Memory B cell (primary cell): ENCODE results near the gene THADA.

Source experiments
- ATAC-seq: fragments of 150-1000 bp; cut with Tn5 transposase; 2 replicates; pipeline ENCODE4 v1.10.0; 2021; ENCODE audit warnings: low read depth, mild to moderate bottlenecking, moderate library complexity
- DNase-seq, 2 donors: peaks; one replicate each; pipeline ENCODE4 v3.0.0; 2022; ENCODE audit warnings: low spot score in 2 of 2
- H3K27ac Mint-ChIP-seq: one replicate; pipeline ENCODE4 v1.8.0; 2022; ENCODE audit warnings: mild to moderate bottlenecking, moderate library complexity, mixed read lengths
- H3K27me3 Mint-ChIP-seq: one replicate; pipeline ENCODE4 v1.8.0; 2022; ENCODE audit warnings: mixed read lengths
- H3K36me3 Mint-ChIP-seq: one replicate; pipeline ENCODE4 v1.8.0; 2022; ENCODE audit warnings: mild to moderate bottlenecking, mixed read lengths
- H3K4me1 Mint-ChIP-seq: one replicate; pipeline ENCODE4 v1.8.0; 2022; ENCODE audit warnings: mixed read lengths
- H3K4me3 Mint-ChIP-seq: one replicate; pipeline ENCODE4 v1.8.0; 2022; ENCODE audit warnings: mild to moderate bottlenecking, moderate library complexity, mixed read lengths
- H3K9me3 Mint-ChIP-seq: one replicate; pipeline ENCODE4 v1.8.0; 2022; ENCODE audit warnings: mixed read lengths

The THADA gene

GRCh38 chr2:43269074-43269572, 326.7 kb downstream of the THADA start:
- Mint-ChIP-seq H3K4me1 (no peaks in the 10 kb centered on the region), H3K27me3 (no peaks in the 10 kb centered on the region), H3K4me3 (no peak overlapping the region), H3K36me3 (peaks cover 34% of the 10 kb centered on the region), H3K9me3 (no peaks in the 10 kb centered on the region), H3K27ac (peak overlapping the region; percentile 83)
- DNase-seq (no peak), ATAC-seq (no peak)

GRCh38 chr2:43268066-43268953, 327.5 kb downstream of the THADA start:
- H3K9me3 Mint-ChIP-seq: no peaks in the 10 kb centered on the region
- peak overlapping the region; percentile 83 for H3K27ac Mint-ChIP-seq
- no peak overlapping the region for H3K4me3 Mint-ChIP-seq
- ATAC-seq: no peak
- H3K27me3 Mint-ChIP-seq: no peaks in the 10 kb centered on the region
- no peaks in the 10 kb centered on the region for H3K4me1 Mint-ChIP-seq
- DNase-seq: no peak
- peaks cover 38% of the 10 kb centered on the region for H3K36me3 Mint-ChIP-seq

DNA sequence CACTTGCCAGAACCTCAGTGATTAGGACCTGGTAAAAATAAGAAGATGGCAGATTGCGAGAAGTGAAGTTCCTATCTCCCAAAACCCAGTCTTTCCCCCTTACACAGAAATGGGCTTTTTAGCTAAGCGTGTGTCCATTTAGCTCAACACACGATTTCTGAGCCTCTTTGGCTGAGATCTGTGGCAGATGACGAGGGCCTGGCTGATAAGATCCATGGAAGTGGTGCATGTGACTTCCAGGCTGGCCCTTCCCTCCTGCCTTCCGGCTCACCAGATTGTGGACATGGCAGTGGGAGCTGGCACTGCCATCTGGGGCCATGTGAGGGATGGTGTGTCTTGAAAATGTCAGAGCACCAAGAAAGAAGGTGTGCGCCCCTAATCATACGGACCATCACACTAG, 328.5 kb downstream of the THADA start:
- no peaks in the 10 kb centered on the region for H3K4me1 Mint-ChIP-seq
- H3K9me3 Mint-ChIP-seq: no peaks in the 10 kb centered on the region
- ATAC-seq: no peak
- H3K27me3 Mint-ChIP-seq: no peaks in the 10 kb centered on the region
- no peak overlapping the region for H3K4me3 Mint-ChIP-seq
- H3K27ac Mint-ChIP-seq: no peak overlapping the region
- H3K36me3 Mint-ChIP-seq: peaks cover 39% of the 10 kb centered on the region
- no peak for DNase-seq

GRCh38 chr2:43266711-43267111, 329.1 kb downstream of the THADA start:
- Mint-ChIP-seq H3K27ac (peak overlapping the region; percentile 53), H3K36me3 (peaks cover 42% of the 10 kb centered on the region), H3K9me3 (no peaks in the 10 kb centered on the region), H3K27me3 (no peaks in the 10 kb centered on the region), H3K4me1 (no peaks in the 10 kb centered on the region), H3K4me3 (no peak overlapping the region)
- ATAC-seq (no peak), DNase-seq (no peak)

DNA sequence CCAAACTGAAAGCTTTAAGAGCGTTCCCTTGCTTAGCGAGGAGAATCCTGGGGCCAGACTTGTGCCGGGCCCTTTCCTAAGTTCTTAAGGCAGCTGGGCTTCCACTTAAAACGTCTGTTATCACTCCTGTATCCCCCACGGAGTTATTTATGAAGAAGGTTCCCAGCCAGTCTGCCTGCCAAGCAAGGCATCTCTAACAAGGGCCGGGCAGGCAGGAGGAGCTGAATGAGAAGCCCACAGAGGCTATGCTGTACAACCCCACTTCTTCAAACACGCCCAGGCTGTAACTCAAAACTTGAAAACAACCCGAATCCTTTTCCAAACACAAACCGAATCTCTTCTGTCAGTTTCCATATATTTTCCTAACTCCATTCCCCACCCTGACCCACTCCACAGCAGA, 330.4 kb downstream of the THADA start:
- no peaks in the 10 kb centered on the region for H3K27me3 Mint-ChIP-seq
- no peak for DNase-seq
- no peak overlapping the region for H3K4me3 Mint-ChIP-seq
- H3K27ac Mint-ChIP-seq: no peak overlapping the region
- no peaks in the 10 kb centered on the region for H3K9me3 Mint-ChIP-seq
- no peaks in the 10 kb centered on the region for H3K4me1 Mint-ChIP-seq
- ATAC-seq: no peak
- peaks cover 39% of the 10 kb centered on the region for H3K36me3 Mint-ChIP-seq

- DNase-seq (no peak), ATAC-seq (no peak)
- H3K4me3 Mint-ChIP-seq: no peak overlapping the region
- no peaks in the 10 kb centered on the region for H3K27me3 Mint-ChIP-seq
- no peaks in the 10 kb centered on the region for H3K4me1 Mint-ChIP-seq
- no peaks in the 10 kb centered on the region for H3K9me3 Mint-ChIP-seq
- no peak overlapping the region for H3K27ac Mint-ChIP-seq
- H3K36me3 Mint-ChIP-seq: peaks cover 38% of the 10 kb centered on the region
These were observed 330.8 kb downstream of the THADA start for GRCh38 chr2:43265001-43265400.

DNA sequence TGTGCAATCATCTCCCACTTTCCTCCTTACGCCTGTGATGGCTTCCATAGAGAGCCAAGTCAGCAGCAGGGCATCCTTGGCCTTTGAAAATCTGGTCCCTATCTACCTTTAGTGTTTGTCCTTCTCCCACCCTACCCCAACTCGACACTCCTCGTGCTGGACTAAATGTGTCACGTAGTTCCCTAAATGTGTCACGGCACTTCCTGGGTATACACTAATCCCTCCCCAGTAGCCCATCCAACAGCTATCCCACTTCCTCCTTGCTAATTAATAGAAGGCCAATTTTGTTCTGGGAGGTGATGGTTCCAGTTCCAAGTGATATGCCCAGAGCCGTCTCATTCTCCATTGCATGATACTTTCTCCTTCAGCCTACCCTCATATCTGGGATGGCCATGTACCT, 332.9 kb downstream of the THADA start:
- DNase-seq: no peak
- Mint-ChIP-seq H3K4me1 (no peaks in the 10 kb centered on the region), H3K27ac (peak overlapping the region; percentile 24), H3K27me3 (no peaks in the 10 kb centered on the region), H3K36me3 (peaks cover 28% of the 10 kb centered on the region), H3K9me3 (no peaks in the 10 kb centered on the region), H3K4me3 (no peak overlapping the region)
- no peak for ATAC-seq

DNA sequence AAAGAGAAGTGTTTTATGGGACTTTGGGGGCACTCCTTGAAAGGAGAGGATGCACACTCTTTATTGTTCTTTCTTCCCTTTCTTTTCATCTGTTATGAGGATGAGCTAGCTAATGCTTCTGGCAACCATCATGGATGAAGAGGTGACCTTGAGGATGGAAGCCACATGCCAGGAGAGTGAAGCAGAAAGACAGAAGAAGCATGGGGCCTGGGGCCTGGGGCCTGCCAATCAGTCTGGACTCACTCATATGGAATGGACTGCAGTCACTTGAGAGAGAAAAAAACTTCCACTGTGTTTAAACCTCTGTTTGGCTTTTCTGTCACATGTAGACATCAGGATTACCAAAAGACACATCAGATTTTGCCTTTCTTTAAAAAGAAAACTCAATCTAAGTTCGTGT, 333.6 kb downstream of the THADA start:
- H3K4me1 Mint-ChIP-seq: no peaks in the 10 kb centered on the region
- no peak for DNase-seq
- H3K9me3 Mint-ChIP-seq: no peaks in the 10 kb centered on the region
- no peak overlapping the region for H3K4me3 Mint-ChIP-seq
- peaks cover 32% of the 10 kb centered on the region for H3K36me3 Mint-ChIP-seq
- H3K27ac Mint-ChIP-seq: no peak overlapping the region
- no peak for ATAC-seq
- no peaks in the 10 kb centered on the region for H3K27me3 Mint-ChIP-seq

DNA sequence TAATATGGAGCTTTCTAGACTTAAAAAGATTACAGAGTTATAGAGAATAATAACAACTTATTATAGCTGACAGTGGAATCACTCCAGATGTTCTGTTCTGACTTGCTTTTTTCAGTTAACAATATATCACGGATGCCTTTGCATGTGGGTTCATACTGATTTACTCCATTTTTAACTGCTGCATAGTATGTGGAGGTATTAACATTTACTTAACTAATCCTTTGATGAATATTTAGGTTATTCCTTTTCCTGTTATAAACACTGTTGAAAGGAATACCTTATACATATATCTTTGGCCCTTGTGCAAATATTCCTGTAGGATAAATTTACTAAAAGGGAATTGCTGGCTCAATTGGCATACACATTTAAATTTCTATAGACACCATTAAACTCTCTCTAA, 336.3 kb downstream of the THADA start:
- Mint-ChIP-seq H3K4me1 (no peaks in the 10 kb centered on the region), H3K36me3 (peaks cover 21% of the 10 kb centered on the region), H3K9me3 (no peaks in the 10 kb centered on the region), H3K4me3 (no peak overlapping the region), H3K27ac (no peak overlapping the region), H3K27me3 (no peaks in the 10 kb centered on the region)
- DNase-seq (no peak), ATAC-seq (no peak)

DNA sequence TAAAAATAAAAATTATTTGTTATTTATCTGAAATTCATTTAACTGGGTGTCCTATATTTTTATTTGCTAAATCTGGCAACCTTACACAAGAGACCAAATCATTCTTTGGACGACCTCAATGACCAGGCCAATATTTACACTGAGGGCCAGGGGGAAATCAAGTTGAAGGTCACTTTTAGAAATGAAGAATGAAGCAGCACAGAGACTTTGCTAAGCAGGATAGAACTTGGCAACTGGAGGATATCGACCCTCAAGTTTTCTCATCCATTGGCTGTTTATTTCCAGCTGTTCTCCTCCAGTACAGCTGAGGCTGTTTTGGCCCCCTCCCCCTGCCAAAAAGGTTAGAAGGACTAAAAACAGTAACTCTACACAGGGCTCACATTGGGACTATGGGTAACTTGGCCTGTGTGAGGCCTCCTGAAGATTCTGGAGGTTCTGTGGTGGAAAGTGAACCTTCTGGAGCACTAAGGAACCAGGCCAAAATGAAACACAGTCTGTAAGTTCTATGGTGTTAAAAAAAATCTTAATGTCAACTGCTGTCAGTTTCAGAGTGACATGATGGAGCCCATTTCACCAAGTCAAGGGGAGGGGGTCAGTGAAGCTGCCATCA, 337.2 kb downstream of the THADA start:
- Mint-ChIP-seq H3K4me3 (no peak overlapping the region), H3K27me3 (no peaks in the 10 kb centered on the region), H3K9me3 (no peaks in the 10 kb centered on the region), H3K4me1 (no peaks in the 10 kb centered on the region), H3K27ac (no peak overlapping the region), H3K36me3 (peaks cover 20% of the 10 kb centered on the region)
- no peak for ATAC-seq
- no peak for DNase-seq

GRCh38 chr2:43255296-43255910, 340.4 kb downstream of the THADA start:
- ATAC-seq (no peak), DNase-seq (no peak)
- H3K27me3 Mint-ChIP-seq: no peaks in the 10 kb centered on the region
- no peaks in the 10 kb centered on the region for H3K4me1 Mint-ChIP-seq
- H3K4me3 Mint-ChIP-seq: no peak overlapping the region
- H3K9me3 Mint-ChIP-seq: no peaks in the 10 kb centered on the region
- H3K36me3 Mint-ChIP-seq: peaks cover 10% of the 10 kb centered on the region
- H3K27ac Mint-ChIP-seq: no peak overlapping the region

- no peaks in the 10 kb centered on the region for H3K27me3 Mint-ChIP-seq
- no peak overlapping the region for H3K27ac Mint-ChIP-seq
- H3K9me3 Mint-ChIP-seq: no peaks in the 10 kb centered on the region
- no peaks in the 10 kb centered on the region for H3K4me1 Mint-ChIP-seq
- ATAC-seq: no peak
- no peak for DNase-seq
- H3K4me3 Mint-ChIP-seq: no peak overlapping the region
- peaks cover 10% of the 10 kb centered on the region for H3K36me3 Mint-ChIP-seq
These were observed 341.5 kb downstream of the THADA start for GRCh38 chr2:43254331-43254730.

DNA sequence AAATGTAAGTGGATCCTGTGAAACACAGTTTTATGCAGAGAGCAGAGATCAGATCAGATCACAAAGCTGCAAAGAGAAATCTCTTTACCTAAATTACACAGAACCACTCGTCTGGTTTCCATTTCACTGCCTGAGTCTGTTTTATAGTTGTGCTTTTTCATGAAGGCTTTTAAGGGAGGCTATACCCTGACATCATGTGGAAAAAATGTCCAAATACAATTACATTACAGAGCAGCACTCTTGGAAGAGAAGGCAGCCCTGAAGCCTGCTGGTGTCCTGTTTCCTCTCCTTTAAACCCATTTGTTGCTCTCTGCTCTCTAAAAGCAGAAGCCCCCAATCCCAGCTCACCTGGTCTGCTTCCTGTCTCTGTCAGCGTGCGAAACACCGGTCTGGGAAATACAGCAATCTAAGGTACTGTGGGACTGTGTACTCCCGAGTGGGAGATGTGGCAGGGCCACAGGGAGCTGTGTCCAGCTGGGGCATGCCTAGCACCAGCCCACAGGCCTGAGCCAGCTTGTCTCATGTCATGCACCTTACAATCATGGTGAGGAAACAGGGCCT, 344.6 kb downstream of the THADA start:
- no peaks in the 10 kb centered on the region for H3K27me3 Mint-ChIP-seq
- no peak for DNase-seq
- no peak for ATAC-seq

DNA sequence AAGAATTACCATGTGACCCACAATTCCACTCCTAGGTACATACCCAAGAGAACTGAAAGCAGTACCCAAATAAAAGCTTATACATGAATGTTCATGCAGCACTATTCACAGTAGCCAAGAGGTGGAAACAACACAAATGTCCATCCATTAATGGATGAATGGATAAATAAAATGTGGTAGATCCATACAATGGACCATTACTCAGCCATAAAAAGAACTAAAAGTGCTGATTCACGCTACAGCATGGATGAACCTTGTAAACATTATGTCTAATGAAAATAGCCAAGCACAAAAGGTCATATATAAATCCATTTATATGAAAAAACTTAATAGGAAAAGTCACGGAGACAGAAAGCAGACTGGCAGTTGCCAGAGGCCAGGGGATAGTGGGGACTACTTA, 345.8 kb downstream of the THADA start:
- H3K4me3 Mint-ChIP-seq: no peak overlapping the region
- H3K27ac Mint-ChIP-seq: no peak overlapping the region
- H3K4me1 Mint-ChIP-seq: no peaks in the 10 kb centered on the region
- H3K36me3 Mint-ChIP-seq: peaks cover 10% of the 10 kb centered on the region
- no peak for DNase-seq
- no peaks in the 10 kb centered on the region for H3K27me3 Mint-ChIP-seq
- no peaks in the 10 kb centered on the region for H3K9me3 Mint-ChIP-seq
- ATAC-seq: no peak

More for the DNA sequence above, 344.6 kb downstream of the THADA start:
- Mint-ChIP-seq H3K4me3 (no peak overlapping the region), H3K4me1 (no peaks in the 10 kb centered on the region), H3K9me3 (no peaks in the 10 kb centered on the region), H3K36me3 (peaks cover 10% of the 10 kb centered on the region), H3K27ac (no peak overlapping the region)
